Mesendoderm (in vitro differentiated cells): Measurements from ENCODE around the gene IQCE.

Experiments
- DNase-seq: peaks from one replicate; pipeline ENCODE4 v3.0.0; 2013
- H2AK5ac ChIP-seq: 2 replicates; pipeline ENCODE4 v1.6.1; 2013; ENCODE audit warnings: low read length, inconsistent platforms
- H2BK120ac ChIP-seq: 2 replicates; pipeline ENCODE4 v1.6.1; 2013; ENCODE audit warnings: low read depth, mild to moderate bottlenecking, low read length, moderate library complexity, mixed read lengths
- H2BK15ac ChIP-seq: replicated peaks from 2 replicates; pipeline ENCODE4 v1.6.1; 2013; ENCODE audit warnings: low read depth, mild to moderate bottlenecking, moderate library complexity
- H2BK5ac ChIP-seq: 2 replicates; pipeline ENCODE4 v1.6.1; 2013; ENCODE audit warnings: low read length, inconsistent platforms
- H3K18ac ChIP-seq: 2 replicates; pipeline ENCODE4 v1.6.1; 2013; ENCODE audit warnings: mild to moderate bottlenecking, low read length, mixed read lengths
- H3K23ac ChIP-seq: one replicate; pipeline ENCODE4 v1.6.1; 2013; ENCODE audit warnings: low read length
- H3K27ac ChIP-seq: 2 replicates; pipeline ENCODE4 v1.5.1; 2013; ENCODE audit warnings: low read depth, mild to moderate bottlenecking, inconsistent platforms, low read length, moderate library complexity
- H3K27me3 ChIP-seq: 2 replicates; pipeline ENCODE4 v1.6.1; 2013; ENCODE audit warnings: low read length, control low read depth, mild to moderate bottlenecking, inconsistent platforms; ENCODE audit not compliant: insufficient read depth, poor library complexity
- H3K36me3 ChIP-seq: 2 replicates; pipeline ENCODE4 v1.6.1; 2013; ENCODE audit warnings: low read length, inconsistent platforms; ENCODE audit not compliant: control insufficient read depth, insufficient read depth
- H3K4ac ChIP-seq: one replicate; pipeline ENCODE4 v1.6.1; 2013; ENCODE audit warnings: low read depth, mild to moderate bottlenecking, low read length, moderate library complexity
- H3K4me1 ChIP-seq: 2 replicates; pipeline ENCODE4 v1.6.1; 2013; ENCODE audit warnings: low read depth, low read length, inconsistent platforms; ENCODE audit not compliant: control insufficient read depth
- H3K4me2 ChIP-seq: 2 replicates; pipeline ENCODE4 v1.6.1; 2013; ENCODE audit warnings: low read length
- H3K4me3 ChIP-seq: 2 replicates; pipeline ENCODE4 v1.5.1; 2013; ENCODE audit warnings: mild to moderate bottlenecking, low read length
- H3K56ac ChIP-seq: one replicate; pipeline ENCODE4 v1.6.1; 2013; ENCODE audit warnings: low read length
- H3K79me1 ChIP-seq: 2 replicates; pipeline ENCODE4 v1.6.1; 2013; ENCODE audit warnings: low read length, inconsistent platforms
- H3K79me2 ChIP-seq: 2 replicates; pipeline ENCODE4 v1.6.1; 2013; ENCODE audit warnings: mild to moderate bottlenecking, low read length; ENCODE audit not compliant: control insufficient read depth, insufficient read depth
- H3K9ac ChIP-seq: 2 replicates; pipeline ENCODE4 v1.6.1; 2013; ENCODE audit warnings: low read length, inconsistent platforms
- H4K5ac ChIP-seq: one replicate; pipeline ENCODE4 v1.6.1; 2013; ENCODE audit warnings: low read length
- H4K8ac ChIP-seq: one replicate; pipeline ENCODE4 v1.6.1; 2013; ENCODE audit warnings: low read depth, mild to moderate bottlenecking, control low read depth, low read length, moderate library complexity
- WGBS: extraction: QIAGEN DNeasy Blood & Tissue Kit; methylation state at CpG from one replicate; pipeline ENCODE4 v1.1.7; 2013; ENCODE audit warnings: low lambda C conversion rate, missing lambda C conversion rate; ENCODE audit not compliant: insufficient coverage; ENCODE audit errors: extremely low coverage; 5-methylcytosine and 5-hydroxymethylcytosine counted together

The IQCE gene

DNA sequence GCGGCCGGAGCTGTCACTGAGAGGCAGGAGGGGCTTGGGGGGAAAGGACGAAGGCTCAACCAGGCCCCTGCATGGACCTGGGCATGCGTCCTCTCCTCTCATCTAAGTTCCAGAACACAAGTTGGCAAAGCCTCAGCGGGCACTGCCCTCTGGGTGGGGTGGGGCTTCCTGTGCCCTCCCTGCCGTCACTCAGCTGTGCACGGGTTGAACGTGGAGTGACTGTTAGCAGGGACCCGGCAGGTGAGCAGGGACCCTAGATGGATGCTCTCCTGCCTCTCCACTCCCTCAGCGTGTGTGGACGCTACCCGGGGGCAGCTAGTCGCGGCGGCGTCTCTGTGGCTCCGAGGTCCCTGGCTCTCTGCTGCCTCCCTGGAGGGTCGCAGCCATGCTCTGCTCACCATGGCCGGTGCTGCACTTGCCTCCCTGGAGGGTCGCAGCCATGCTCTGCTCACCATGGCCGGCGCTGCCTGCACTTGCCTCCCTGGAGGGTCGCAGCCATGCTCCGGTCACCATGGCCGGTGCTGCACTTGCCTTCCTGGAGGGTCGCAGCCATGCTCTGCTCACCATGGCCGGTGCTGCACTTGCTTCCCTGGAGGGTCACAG, 36.6 kb downstream of the IQCE start:
- Histone ChIP-seq H2BK120ac (no peak overlapping the region), H3K4me1 (no peaks in the 10 kb centered on the region), H3K4ac (no peak overlapping the region), H3K4me3 (no peak overlapping the region), H3K4me2 (no peak overlapping the region), H3K27ac (no peak overlapping the region), H3K56ac (no peak overlapping the region), H3K36me3 (no peaks in the 10 kb centered on the region), H2BK5ac (no peak overlapping the region), H3K27me3 (no peaks in the 10 kb centered on the region), H3K79me1 (no peaks in the 10 kb centered on the region), H4K5ac (no peak overlapping the region), H3K23ac (no peak overlapping the region), H2AK5ac (no peak overlapping the region), H4K8ac (no peak overlapping the region), H3K79me2 (no peaks in the 10 kb centered on the region), H2BK15ac (no peak overlapping the region), H3K18ac (no peak overlapping the region), H3K9ac (no peak overlapping the region)
- DNase-seq: no peak
- WGBS: no CpG with 5 or more reads among the region's 27 CpGs

DNA sequence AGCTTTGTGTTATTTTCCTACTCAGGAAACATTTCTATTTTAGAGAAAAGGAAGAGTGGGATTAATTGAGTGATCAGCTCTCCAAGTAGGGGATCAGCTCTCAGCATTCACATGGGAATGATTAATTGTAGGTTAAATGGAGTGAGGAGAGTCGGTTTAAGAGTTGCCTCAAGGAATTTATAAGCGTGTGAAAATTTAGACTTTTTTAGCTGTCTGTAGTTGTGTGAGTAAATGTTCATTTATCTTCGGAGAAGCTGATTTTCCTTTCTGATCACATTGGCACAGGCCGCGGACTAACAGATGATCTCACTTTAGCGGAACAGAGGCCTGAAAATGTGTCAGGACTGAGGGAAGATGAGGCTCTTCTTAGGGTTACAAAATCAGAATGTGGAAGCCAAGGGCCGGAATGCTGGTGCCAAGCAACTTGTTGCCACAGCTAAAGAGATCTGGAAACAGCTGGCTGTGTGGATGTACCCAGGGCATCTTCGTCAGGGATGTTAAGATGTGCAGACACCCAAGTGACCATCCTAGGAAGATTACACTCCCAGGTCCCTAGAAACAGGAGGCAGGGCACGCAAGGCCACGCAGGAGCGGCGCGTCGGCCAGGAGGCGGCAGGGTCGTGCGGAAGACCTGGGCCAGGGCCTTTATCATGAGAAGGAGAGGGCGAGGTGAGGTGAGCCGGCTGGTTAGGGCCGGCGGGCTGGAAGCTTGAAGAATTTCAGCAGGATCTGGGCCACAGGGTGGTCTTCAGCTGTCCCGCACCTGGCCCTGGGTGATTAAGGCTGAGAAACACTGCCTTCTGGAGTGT, 37.9 kb downstream of the IQCE start:
- Histone ChIP-seq H3K27ac (no peak overlapping the region), H2BK15ac (no peak overlapping the region)

DNA sequence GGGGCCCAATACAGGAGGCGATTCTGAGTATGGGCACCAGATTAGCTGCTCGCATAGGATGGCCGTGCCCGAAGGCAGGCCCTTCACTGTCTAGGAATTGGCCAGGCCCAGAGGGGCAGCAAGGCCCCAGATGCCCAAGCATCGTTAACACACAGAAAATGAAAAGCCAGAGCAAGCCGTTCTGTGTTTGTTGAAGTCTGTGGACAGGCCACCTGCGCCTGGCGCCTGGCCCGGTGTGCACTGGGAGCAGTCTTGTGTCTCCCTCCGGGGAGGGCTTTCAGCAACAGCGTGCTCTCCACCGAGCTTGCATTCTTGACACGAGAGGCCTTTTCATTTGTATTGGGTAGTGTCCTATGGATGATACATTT, 38.5 kb downstream of the IQCE start:
- Histone ChIP-seq H3K9ac (no peak overlapping the region), H4K5ac (no peak overlapping the region), H3K18ac (no peak overlapping the region), H3K56ac (no peak overlapping the region), H3K79me2 (no peaks in the 10 kb centered on the region), H3K4me2 (no peak overlapping the region), H3K23ac (no peak overlapping the region), H2BK15ac (no peak overlapping the region), H3K4me3 (no peak overlapping the region), H2BK120ac (no peak overlapping the region), H2BK5ac (no peak overlapping the region), H3K4ac (no peak overlapping the region), H4K8ac (no peak overlapping the region), H3K36me3 (no peaks in the 10 kb centered on the region), H3K79me1 (no peaks in the 10 kb centered on the region), H3K27me3 (no peaks in the 10 kb centered on the region), H2AK5ac (no peak overlapping the region), H3K4me1 (no peaks in the 10 kb centered on the region), H3K27ac (no peak overlapping the region)
- no peak for DNase-seq
- WGBS: no CpG with 5 or more reads among the region's 13 CpGs

More for the DNA sequence above, 37.9 kb downstream of the IQCE start:
- no peak for DNase-seq
- H3K4me2 ChIP-seq: no peak overlapping the region
- no peak overlapping the region for H3K56ac ChIP-seq
- WGBS: 100% methylated on average over 2 of the region's 22 CpGs
- H2AK5ac ChIP-seq: no peak overlapping the region
- H2BK120ac ChIP-seq: no peak overlapping the region
- H3K23ac ChIP-seq: no peak overlapping the region
- no peak overlapping the region for H3K4me3 ChIP-seq
- H2BK5ac ChIP-seq: no peak overlapping the region
- no peaks in the 10 kb centered on the region for H3K36me3 ChIP-seq
- no peak overlapping the region for H4K5ac ChIP-seq
- no peaks in the 10 kb centered on the region for H3K79me1 ChIP-seq
- H3K18ac ChIP-seq: no peak overlapping the region
- no peaks in the 10 kb centered on the region for H3K27me3 ChIP-seq
- H3K4ac ChIP-seq: no peak overlapping the region
- no peak overlapping the region for H4K8ac ChIP-seq
- no peak overlapping the region for H3K9ac ChIP-seq
- H3K4me1 ChIP-seq: no peaks in the 10 kb centered on the region
- no peaks in the 10 kb centered on the region for H3K79me2 ChIP-seq

DNA sequence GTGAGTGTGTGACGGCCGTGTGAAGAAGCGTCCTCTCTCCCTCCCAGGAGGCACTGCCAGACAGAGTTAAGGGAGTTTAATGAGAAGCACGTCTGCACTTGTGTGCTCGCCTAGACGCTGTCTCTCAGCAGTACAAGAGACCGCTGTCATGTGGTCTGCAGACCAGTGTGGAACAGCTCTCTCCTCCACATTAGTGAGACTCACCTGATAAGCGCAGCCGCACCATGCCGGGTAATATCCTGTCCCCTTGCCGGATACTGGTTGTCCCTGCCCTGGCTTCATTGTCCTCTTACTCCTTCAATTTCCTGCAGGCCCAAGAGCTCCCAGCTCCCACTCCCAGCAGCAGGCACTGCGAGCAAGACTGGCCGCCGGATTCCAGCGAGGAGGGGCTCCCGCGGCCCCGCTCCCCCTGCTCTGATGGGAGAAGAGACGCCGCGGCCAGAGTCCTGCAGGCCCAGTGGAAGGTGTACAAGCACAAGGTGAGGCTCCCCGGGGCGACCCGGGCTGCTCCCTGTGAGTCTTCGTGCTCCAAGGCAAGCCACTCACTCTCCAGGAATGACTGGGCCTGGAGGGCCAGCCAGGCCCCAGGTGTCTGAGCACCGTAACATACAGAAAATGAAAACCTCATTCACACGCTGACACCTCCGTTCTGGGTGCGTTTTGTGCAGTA, 39.5 kb downstream of the IQCE start:
- Histone ChIP-seq H3K18ac (no peak overlapping the region), H2BK5ac (no peak overlapping the region), H2BK120ac (no peak overlapping the region), H3K4ac (no peak overlapping the region), H3K79me2 (no peaks in the 10 kb centered on the region), H3K4me2 (no peak overlapping the region), H3K4me1 (no peaks in the 10 kb centered on the region), H2BK15ac (no peak overlapping the region), H3K27me3 (no peaks in the 10 kb centered on the region), H3K27ac (no peak overlapping the region), H3K56ac (no peak overlapping the region), H4K5ac (no peak overlapping the region), H3K79me1 (no peaks in the 10 kb centered on the region), H3K23ac (no peak overlapping the region), H3K36me3 (no peaks in the 10 kb centered on the region), H3K9ac (no peak overlapping the region), H3K4me3 (no peak overlapping the region), H4K8ac (no peak overlapping the region), H2AK5ac (no peak overlapping the region)
- no CpG with 5 or more reads among the region's 29 CpGs for WGBS
- no peak for DNase-seq

DNA sequence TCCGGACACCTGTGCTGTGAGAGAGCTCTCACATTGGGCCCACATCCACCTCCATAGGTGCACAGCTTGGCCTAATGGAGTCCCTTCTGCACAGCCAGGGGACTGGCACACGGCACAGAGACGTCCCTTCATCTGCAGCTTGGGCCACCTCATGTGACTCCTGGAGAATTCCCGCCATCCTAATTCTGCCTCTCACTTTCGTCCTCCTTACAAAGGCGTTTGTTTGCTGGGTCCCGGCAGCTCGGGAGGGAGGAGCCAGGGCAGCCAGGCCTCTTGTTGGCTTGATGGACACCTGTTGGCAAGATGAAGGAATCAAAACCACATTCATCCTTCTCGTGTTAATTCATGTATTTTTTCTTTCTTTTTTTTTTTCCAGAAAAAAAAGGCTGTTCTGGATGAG, 42.3 kb downstream of the IQCE start:
- H2BK5ac ChIP-seq: no peak overlapping the region
- no peak overlapping the region for H4K8ac ChIP-seq
- H3K4me1 ChIP-seq: no peaks in the 10 kb centered on the region
- H3K4me3 ChIP-seq: no peak overlapping the region
- no peak overlapping the region for H2BK15ac ChIP-seq
- DNase-seq: peak; percentile 59
- H3K18ac ChIP-seq: no peak overlapping the region
- no peak overlapping the region for H3K23ac ChIP-seq
- no peaks in the 10 kb centered on the region for H3K79me1 ChIP-seq
- H4K5ac ChIP-seq: no peak overlapping the region
- H3K4me2 ChIP-seq: no peak overlapping the region
- no peaks in the 10 kb centered on the region for H3K79me2 ChIP-seq
- no peaks in the 10 kb centered on the region for H3K36me3 ChIP-seq
- WGBS: no CpG with 5 or more reads among the region's 9 CpGs
- H3K56ac ChIP-seq: no peak overlapping the region
- no peak overlapping the region for H2AK5ac ChIP-seq
- H3K9ac ChIP-seq: no peak overlapping the region
- H2BK120ac ChIP-seq: no peak overlapping the region
- no peak overlapping the region for H3K27ac ChIP-seq
- H3K4ac ChIP-seq: no peak overlapping the region
- H3K27me3 ChIP-seq: no peaks in the 10 kb centered on the region
